Hematopoietic multipotent progenitor cell treated with erythropoietin and hydrocortisone succinate and interleukin-3 and kit ligand, for 15 days (in vitro differentiated cells): ENCODE measurements around the gene FAM219A.

Experiments
- DNase-seq: peaks from one replicate; pipeline ENCODE4 v3.0.0-alpha.2; 2015; ENCODE audit warnings: low spot score

Gene FAM219A

DNA sequence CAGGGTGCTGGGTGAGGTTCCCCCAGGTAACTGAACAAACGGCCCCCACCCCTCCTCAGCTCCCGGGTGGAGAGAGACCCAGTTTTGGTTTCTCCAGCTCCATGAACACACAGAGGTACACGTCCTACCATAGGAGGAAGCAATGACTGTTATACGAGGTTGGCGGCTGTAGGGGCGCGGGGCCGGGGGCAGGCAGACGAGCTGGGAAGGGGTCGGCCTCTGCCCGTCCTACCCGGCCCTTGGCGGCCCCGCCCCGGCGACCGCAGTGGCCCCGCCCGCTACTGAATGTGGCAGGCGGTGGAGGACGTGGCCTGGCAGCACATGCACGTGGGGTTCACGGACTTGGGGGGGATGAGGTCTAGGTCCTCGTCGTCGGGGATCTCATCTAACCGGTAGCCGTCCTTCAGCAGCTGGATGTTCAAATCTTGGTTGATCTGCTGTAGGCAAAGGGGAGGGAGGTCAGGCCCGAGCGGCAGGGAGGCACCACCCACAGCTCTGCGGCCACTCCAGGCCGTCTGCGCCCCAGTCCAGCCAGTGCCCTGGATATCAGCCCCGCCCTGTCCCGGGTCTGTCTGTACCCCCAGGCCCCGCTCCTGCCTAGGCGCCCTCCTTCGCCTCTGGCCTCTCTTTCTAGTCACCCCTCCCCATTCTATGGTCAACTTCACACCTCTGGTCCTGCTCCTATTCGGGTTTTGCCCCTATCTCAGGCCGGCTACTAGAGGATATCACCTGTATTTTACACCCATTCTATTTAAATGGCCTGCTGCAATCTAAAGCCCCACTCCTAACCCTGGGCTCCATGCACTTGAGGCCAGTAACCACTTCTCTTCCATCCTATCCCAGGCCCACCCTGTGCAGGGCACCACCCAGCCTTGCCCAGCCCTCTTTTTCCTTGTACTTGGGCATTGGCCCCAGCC lies 57.4 kb downstream of the FAM219A start:
- no peak for DNase-seq

DNA sequence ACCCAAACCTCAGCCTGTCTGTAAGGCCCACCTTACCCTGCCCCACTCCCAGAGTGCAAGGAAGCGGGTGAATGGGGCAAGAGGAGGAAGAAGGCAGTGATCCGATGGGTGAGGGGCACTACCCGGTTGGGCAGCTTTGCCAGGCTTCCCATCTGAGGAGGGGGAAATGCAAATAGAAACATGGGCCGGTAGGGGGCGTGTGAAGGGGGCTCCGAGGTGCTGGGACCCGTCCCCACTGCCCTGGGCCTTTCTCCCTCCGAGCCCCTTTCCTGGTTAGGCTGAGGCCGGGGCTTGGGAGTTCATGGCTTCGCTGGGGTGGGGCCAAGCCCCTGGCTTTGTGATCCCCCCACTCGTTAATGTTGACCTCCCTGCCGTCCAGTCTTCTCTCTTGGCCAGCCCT lies 58.1 kb downstream of the FAM219A start:
- DNase-seq, result no peak

GRCh38 chr9:34399729-34400128 lies 58.6 kb downstream of the FAM219A start:
- no peak for DNase-seq

- DNase-seq, result no peak
Observed at GRCh38 chr9:34398875-34399274, 59.5 kb downstream of the FAM219A start.

DNA sequence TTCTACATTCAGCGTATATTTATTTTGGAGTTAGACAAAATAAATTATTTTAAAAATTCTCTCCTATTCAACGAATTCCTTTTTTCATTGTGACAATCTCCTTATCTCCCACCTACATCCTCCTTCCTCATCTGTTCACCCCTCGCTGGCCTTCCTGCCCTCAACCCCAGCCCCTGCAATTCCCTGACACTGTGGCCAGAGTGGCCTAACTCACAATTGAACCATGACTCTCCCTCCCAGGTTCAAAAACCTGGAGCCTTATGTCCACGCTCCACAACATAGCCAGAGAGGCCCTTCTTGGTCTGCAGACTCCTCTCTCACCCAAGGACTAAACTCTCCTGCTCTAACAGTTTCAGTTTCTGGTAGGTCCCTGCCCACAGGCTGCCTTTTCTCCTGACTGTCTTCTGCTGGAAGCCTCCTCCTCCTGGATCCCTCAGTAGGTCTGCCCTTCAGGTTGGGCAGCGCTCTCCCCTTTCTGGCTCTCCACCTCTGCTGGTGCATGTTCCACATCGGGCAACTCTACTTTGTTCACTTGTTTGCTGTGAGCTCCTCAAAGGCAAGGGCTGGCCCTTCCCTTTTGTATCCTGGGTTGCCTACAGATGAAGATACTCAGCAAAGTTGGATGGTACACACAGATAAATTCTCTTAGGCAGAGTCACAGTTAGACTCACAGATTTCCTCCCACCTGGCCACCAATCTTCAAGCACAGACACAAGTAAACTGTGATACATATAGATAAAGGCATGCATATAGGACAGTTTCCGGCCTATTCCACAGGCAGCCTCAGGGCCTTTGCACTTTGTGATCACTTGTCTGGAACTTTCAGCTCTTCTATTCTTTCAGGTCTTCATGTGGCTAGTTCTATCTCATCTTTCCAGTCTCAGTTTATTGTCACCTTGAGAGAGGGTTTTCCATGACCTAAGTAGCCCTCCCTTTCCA lies 61.8 kb downstream of the FAM219A start:
- no peak for DNase-seq

DNA sequence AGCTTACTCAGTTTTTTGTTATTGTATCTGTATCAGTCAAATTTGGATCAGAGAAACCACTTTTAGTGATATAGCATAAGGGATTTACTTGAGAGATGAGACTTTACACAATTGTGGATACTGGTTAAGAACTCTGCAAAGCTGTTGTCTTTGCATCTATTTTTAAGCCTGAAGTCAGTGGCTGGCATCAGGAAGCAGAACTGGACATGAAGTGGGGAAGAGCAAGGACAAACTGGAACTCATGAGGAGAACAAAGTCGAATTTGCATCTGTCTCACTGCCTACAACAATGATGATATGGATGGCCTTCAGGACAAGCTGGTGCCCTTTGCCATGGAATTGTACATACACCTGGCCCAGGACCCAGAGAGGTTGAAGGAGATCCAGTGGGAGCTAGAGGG lies 65.9 kb downstream of the FAM219A start:
- no peak for DNase-seq

GRCh38 chr9:34387239-34387638 lies 71.1 kb downstream of the FAM219A start:
- DNase-seq, result no peak

- no peak for DNase-seq
Observed at GRCh38 chr9:34386656-34387055, 71.7 kb downstream of the FAM219A start.

- DNase-seq, result no peak
Observed at GRCh38 chr9:34385561-34386230, 72.7 kb downstream of the FAM219A start.

DNA sequence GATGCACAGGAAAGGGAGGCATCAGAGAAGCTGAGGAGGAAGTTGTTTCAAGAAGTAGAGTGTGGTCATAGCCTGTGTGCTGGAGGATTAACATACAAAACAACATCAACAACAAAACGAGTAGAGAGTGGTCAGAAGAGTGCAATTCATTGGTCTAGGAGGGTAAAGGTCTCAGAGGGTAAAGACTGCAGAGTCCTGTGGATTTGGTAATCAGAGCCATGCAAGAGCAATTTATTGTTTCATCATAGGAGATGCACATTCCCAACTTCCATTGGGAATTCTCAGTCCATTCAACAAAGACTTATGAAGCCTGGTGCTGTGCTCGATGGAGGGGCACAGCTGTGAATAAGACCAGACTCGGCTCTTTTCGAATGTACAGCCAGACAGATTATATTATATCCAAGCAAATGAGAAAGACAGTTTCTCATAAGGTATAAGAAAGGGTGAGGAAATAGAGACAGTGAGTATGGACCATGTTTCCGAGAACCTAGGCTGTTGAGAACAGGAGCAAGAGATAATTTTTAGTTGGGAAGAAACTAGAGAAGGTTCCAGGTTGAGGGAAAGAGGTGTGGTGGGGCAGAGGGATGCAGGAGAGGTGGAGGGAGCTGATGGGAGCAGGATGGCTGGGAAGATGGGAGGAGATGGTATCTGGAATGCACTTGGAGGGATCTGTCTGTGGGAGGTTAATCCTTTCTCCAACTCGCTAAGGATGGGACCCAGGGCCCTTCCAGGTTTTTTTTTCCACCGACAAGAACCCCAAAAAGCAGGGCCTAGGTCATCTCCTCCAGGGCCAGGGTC lies 73.8 kb downstream of the FAM219A start:
- DNase-seq, result no peak

DNA sequence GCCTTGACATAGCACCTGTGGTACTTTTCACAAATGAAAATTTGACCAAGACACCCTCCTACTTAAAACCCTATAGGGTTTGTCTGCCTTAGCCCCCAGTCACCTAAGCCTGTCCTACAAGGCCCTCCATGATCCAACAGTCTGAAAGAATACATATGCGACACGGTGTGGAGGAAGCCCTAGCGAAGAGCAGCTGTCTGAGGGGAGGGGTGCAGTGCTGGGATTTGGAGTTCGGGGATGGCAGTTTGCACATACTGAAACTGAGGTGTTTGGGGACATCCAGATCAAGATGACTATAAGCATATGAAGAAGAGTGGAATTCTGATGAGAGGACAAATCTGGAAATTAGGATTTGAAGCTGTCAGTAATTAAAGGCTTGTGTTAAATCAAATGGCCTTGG lies 74.5 kb downstream of the FAM219A start:
- DNase-seq, result no peak

DNA sequence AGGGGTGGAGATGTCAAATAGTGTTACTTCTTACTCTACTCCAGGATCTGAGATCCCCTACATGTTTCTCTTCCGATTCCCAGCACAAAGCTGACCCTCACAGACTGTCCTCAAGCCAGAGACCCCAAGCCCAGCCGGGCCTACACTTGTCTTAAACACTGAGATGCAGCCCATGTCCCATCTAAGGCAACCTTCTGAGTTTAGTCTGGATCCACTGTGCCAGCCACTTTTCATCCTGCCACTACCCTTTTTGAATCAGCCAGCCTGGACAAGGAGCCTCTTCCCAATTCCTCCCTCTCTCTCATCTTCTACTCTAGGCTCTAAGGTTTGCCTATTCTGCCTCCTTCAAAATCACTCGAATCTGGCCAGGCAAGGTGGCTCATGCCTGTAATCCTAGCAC lies 75.5 kb downstream of the FAM219A start:
- DNase-seq, result no peak

- no peak for DNase-seq
Observed at GRCh38 chr9:34382054-34382453, 76.3 kb downstream of the FAM219A start.

GRCh38 chr9:34381323-34381722 lies 77.0 kb downstream of the FAM219A start:
- DNase-seq, result no peak

DNA sequence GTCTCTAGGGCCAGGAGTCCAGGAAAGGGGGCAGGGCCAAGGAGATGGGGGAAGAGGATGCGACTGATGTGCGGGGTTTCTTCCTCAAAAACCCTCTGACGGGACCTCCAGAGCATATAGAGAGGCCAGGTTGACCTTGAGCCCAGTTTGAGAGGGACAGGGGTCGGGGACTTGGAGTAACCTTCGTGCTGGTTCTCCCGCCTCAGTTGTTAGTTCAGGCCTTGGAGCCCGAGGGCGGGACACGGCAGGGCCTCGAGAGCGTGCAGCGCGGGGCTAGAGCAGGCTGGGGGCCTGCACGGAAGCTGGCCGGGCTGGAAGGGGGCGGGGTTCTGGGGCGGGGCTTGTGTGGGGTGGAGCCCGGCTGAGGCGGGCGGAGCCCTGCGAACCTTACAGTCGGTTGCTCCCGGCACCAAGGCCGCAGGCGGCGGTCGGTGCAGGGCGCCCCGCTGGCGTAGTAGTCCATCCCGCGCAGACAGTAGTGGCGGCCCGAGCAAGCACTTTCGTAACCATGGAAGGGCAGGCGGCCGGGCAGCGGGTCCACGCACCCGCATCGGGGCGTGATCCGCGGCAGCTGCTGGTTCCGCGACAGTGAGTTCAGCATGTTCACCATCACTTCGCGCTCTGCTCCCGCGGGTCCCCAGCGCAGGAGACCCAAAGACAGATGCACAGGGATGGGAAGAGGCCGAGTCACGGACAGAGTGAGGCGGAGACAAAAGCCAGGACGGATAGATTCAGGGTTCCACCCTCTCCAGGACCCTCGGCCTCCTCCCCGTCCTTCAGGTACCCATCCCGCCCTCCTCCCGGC lies 77.7 kb downstream of the FAM219A start:
- DNase-seq, result peak; percentile 73

- no peak for DNase-seq
Observed at GRCh38 chr9:34380034-34380510, 78.3 kb downstream of the FAM219A start.

GRCh38 chr9:34379334-34380033 lies 78.9 kb downstream of the FAM219A start:
- DNase-seq, result peak; percentile 86

DNA sequence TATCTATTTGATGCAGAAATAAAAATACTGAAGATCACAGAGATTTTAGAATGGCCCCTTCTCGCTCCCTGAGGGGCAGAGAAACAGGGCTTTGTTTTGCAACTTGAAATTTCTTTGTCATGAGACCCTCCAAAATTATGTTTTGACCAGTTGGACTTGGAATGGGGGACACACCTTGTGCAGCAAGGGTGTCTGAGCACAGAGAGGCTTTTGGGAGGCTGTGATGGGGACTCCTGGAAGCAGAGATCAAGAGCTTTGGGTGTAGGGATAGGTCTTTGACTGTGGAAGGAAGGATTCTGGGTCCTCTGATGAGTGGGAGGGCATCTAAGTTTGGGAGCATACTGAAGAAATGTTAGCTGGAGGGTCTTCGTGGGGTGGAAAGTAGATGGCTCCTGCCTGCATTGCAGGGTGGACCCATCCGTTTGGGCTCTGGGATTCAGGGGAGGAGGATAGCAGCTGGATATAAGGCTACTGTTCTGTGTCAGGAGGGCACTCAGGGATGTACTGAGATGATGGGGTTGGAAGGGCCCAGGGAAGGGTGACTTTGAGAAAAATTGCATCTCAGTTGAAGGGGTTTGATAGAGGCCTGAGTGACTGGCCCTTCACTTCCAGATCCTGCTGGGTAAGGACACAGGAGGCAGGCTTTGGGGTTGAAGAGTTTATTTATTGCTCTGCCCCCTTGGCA lies 79.9 kb downstream of the FAM219A start:
- no peak for DNase-seq

- DNase-seq, result no peak
Observed at GRCh38 chr9:34377404-34377746, 81.0 kb downstream of the FAM219A start.
